ENCODE measurements around the gene SLC29A3. TPM values are rescaled to one million over a fixed set of nuclear protein-coding genes. Genes with fewer than 3 reads are reported as not detected.
"Not testable (repeated sequence)": the region's sequence is repeated elsewhere in the genome, so short reads cannot be mapped to it uniquely, and the experiment has no call there.

SLC29A3 gene
- polyA plus RNA-seq, 1 of the 3 experiments (the other 2 are of a cell fraction) = 3.8 TPM

DNA sequence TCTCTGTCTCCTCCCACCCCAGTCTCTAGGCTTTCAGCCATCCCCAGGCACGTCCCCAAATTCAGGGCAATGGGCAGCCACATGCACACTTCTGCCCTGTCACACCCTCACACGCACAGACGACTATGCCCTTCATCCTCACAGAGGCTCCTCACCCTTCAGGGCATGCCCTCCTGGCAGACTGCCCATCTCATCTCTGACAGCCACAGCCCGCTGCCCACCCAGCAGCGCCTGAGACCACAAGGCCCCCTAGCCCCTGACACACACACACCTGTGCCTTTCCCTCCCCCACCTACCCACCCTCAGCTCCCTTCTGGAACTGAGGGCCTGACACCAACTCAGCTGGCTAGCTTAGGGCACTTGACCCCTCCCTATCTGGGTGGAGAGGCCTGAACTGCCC, 23.0 kb upstream of the SLC29A3 start:
- ChIA-PET CTCF (interaction anchor here (0.6 to 7.8 kb wide), 5 partner anchors 11 to 393 kb away, joined by 3 to 38 read pairs (median 4); no protein-coding TSS in a partner anchor), POLR2A (no interaction called here)
- no peak for DNase-seq
- H3F3A ChIP-seq (replicated peaks; ENCODE audit: insufficient read depth) = peaks cover 3% of the 10 kb centered on the region
- no peak overlapping the region for H3K4me3 ChIP-seq (ENCODE audit: low read depth in 2 of 2, low read length in 1 of 2)
- WGBS (ENCODE audit: low lambda C conversion rate) = 65% methylated on average over 5 of the region's 5 CpGs
- no peaks in the 10 kb centered on the region for H3K9me2 ChIP-seq
- no peak overlapping the region for H3K4me2 ChIP-seq
- H3K9ac ChIP-seq = no peak overlapping the region
- H3K27me3 ChIP-seq (ENCODE audit: insufficient read depth) = no peaks in the 10 kb centered on the region
- H3K36me3 ChIP-seq (replicated peaks in 1 of 2; ENCODE audit: control insufficient read depth in 1 of 2, insufficient read depth in 2 of 2, low read length in 1 of 2) = peaks cover 27 to 62% of the 10 kb centered on the region in 2 experiments
- H2AFZ ChIP-seq (ENCODE audit: low read depth) = no peak overlapping the region
- H3K9me3 ChIP-seq = no peaks in the 10 kb centered on the region
- H4K20me1 ChIP-seq (ENCODE audit: insufficient read depth) = peaks cover 12% of the 10 kb centered on the region
- peaks cover 0 to 4% of the 10 kb centered on the region in 2 experiments; a peak in 1 of 4 replicates for H3K4me1 ChIP-seq (ENCODE audit: control insufficient read depth in 1 of 2, insufficient read depth in 2 of 2, low read depth in 1 of 2, low read length in 1 of 2)
- TF ChIP-seq POLR2AphosphoS5 (IDR thresholded peaks at IDR 0.05; ENCODE audit: low read depth, low read length) (no peak), TAF1 (IDR thresholded peaks at IDR 0.05; ENCODE audit: borderline replicate concordance, low read depth, low read length) (no peak), NRF1 (IDR thresholded peaks at IDR 0.05; ENCODE audit: low read depth, low read length) (no peak), MEF2A (IDR thresholded peaks at IDR 0.05; ENCODE audit: borderline replicate concordance, low read depth) (no peak), ELF1 (IDR thresholded peaks at IDR 0.05) (no peak)
- H3K79me2 ChIP-seq (ENCODE audit: insufficient read depth) = no peaks in the 10 kb centered on the region
- no peak overlapping the region; a peak in 1 of 4 replicates for H3K27ac ChIP-seq (ENCODE audit: low read depth in 2 of 2, low read length in 1 of 2)

DNA sequence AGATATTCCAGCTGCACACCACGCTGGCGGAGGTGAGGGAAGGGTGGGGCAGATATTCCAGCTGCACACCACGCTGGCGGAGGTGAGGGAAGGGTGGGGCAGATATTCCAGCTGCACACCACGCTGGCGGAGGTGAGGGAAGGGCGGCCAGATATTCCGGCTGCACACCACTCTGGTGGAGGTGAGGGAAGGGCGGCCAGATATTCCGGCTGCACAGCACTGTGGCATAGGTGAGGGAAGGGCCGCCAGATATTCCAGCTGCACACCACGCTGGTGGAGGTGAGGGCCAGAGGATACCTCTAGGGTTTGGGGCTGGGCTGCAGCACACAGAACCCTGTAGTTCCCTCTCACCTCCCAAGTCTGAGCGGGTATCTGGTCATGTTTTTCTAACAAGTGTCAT, 22.2 kb upstream of the SLC29A3 start:
- H3F3A ChIP-seq (replicated peaks; ENCODE audit: insufficient read depth); H3K27ac ChIP-seq (ENCODE audit: low read depth in 2 of 2, low read length in 1 of 2); H3K4me1 ChIP-seq (ENCODE audit: control insufficient read depth in 1 of 2, insufficient read depth in 2 of 2, low read depth in 1 of 2, low read length in 1 of 2); H3K9ac ChIP-seq; POLR2A ChIA-PET; H3K79me2 ChIP-seq (ENCODE audit: insufficient read depth); H3K27me3 ChIP-seq (ENCODE audit: insufficient read depth); H3K9me2 ChIP-seq; H2AFZ ChIP-seq (ENCODE audit: low read depth); DNase-seq; H3K9me3 ChIP-seq; H3K4me3 ChIP-seq (ENCODE audit: low read depth in 2 of 2, low read length in 1 of 2); H3K4me2 ChIP-seq: not testable (repeated sequence)
- CTCF ChIA-PET = interaction anchor here (0.5 to 7.8 kb wide), 4 partner anchors 11 to 600 kb away, joined by 3 to 38 read pairs (median 4); no protein-coding TSS in a partner anchor
- Histone ChIP-seq H3K36me3 (replicated peaks in 1 of 2; ENCODE audit: control insufficient read depth in 1 of 2, insufficient read depth in 2 of 2, low read length in 1 of 2) (peaks cover 27 to 60% of the 10 kb centered on the region in 2 experiments), H4K20me1 (ENCODE audit: insufficient read depth) (peaks cover 12% of the 10 kb centered on the region)
- WGBS (ENCODE audit: low lambda C conversion rate) = 94% methylated on average over 9 of the region's 13 CpGs

DNA sequence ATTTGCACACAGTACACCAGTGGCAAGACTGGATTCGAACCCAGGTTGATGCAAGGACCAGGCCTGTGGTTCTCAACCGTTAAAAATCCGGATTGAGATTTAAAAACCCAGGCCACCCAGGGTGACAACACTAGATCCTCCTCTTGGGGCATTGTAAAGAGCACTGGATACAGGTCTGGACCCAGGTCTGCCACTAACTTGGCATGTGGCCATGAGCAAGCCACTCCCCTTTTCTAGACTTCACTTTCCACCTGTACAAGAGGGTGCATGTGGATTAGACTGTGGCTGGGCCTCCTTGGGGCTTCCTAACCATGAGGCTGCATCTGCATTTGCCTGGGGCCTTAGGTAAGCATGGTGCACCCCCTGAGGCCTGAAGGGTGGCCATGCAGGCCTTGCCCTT, 21.7 kb upstream of the SLC29A3 start:
- ChIA-PET POLR2A (no interaction called here), CTCF (interaction anchor here (0.8 to 1.6 kb wide), 3 partner anchors 12 to 394 kb away, joined by 4 read pairs; no protein-coding TSS in a partner anchor)
- Histone ChIP-seq H3K36me3 (replicated peaks in 1 of 2; ENCODE audit: control insufficient read depth in 1 of 2, insufficient read depth in 2 of 2, low read length in 1 of 2) (peaks cover 27 to 58% of the 10 kb centered on the region in 2 experiments), H3K79me2 (ENCODE audit: insufficient read depth) (no peaks in the 10 kb centered on the region), H3K4me1 (ENCODE audit: control insufficient read depth in 1 of 2, insufficient read depth in 2 of 2, low read depth in 1 of 2, low read length in 1 of 2) (peaks cover 0 to 4% of the 10 kb centered on the region in 2 experiments; a peak in 1 of 4 replicates), H4K20me1 (ENCODE audit: insufficient read depth) (peaks cover 16% of the 10 kb centered on the region), H3K27me3 (ENCODE audit: insufficient read depth) (no peaks in the 10 kb centered on the region), H3K4me2 (no peak overlapping the region), H2AFZ (ENCODE audit: low read depth) (no peak overlapping the region), H3K9me2 (no peaks in the 10 kb centered on the region), H3K4me3 (ENCODE audit: low read depth in 2 of 2, low read length in 1 of 2) (no peak overlapping the region), H3K9ac (no peak overlapping the region), H3K9me3 (no peaks in the 10 kb centered on the region), H3K27ac (ENCODE audit: low read depth in 2 of 2, low read length in 1 of 2) (no peak overlapping the region; a peak in 1 of 4 replicates), H3F3A (replicated peaks; ENCODE audit: insufficient read depth) (peaks cover 3% of the 10 kb centered on the region)
- WGBS (ENCODE audit: low lambda C conversion rate) = 89% methylated on average over 3 of the region's 3 CpGs
- DNase-seq = no peak
- TF ChIP-seq MXI1 (IDR thresholded peaks at IDR 0.05; ENCODE audit: low read depth, low read length) (no peak), RCOR1 (IDR thresholded peaks at IDR 0.05; ENCODE audit: low read length) (no peak), MEF2A (IDR thresholded peaks at IDR 0.05; ENCODE audit: borderline replicate concordance, low read depth) (no peak), EP300 (IDR thresholded peaks at IDR 0.05; ENCODE audit: borderline replicate concordance in 1 of 2, low read depth in 1 of 2, low read length in 1 of 2) (no peak), TAF1 (IDR thresholded peaks at IDR 0.05; ENCODE audit: borderline replicate concordance, low read depth, low read length) (no peak), YY1 (IDR thresholded peaks at IDR 0.05; ENCODE audit: low read depth) (no peak), SIN3A (IDR thresholded peaks at IDR 0.05; ENCODE audit: borderline replicate concordance, low read depth, low read length) (no peak)

All from SK-N-SH (cell line).